ENCODE data around the gene CELF4.
"Not testable (repeated sequence)": the region's sequence is repeated elsewhere in the genome, so short reads cannot be mapped to it uniquely, and the experiment has no call there.

The CELF4 gene

GRCh38 chr18:37368110-37368954 is 197.3 kb downstream of the CELF4 start:
- Histone ChIP-seq H3K36me3 (replicated peaks) (no peaks in the 10 kb centered on the region), H3K4me3 (ENCODE audit: low read depth, low read length) (no peak overlapping the region), H3K27me3 (replicated peaks) (no peaks in the 10 kb centered on the region), H3K27ac (no peak overlapping the region)
- no peak for DNase-seq
- in situ Hi-C loops (cut with HindIII; ENCODE audit: low pct_ligation_motif_present, low sequenced_read_pairs) = no loop called here
- TF ChIP-seq, protein P1, sequence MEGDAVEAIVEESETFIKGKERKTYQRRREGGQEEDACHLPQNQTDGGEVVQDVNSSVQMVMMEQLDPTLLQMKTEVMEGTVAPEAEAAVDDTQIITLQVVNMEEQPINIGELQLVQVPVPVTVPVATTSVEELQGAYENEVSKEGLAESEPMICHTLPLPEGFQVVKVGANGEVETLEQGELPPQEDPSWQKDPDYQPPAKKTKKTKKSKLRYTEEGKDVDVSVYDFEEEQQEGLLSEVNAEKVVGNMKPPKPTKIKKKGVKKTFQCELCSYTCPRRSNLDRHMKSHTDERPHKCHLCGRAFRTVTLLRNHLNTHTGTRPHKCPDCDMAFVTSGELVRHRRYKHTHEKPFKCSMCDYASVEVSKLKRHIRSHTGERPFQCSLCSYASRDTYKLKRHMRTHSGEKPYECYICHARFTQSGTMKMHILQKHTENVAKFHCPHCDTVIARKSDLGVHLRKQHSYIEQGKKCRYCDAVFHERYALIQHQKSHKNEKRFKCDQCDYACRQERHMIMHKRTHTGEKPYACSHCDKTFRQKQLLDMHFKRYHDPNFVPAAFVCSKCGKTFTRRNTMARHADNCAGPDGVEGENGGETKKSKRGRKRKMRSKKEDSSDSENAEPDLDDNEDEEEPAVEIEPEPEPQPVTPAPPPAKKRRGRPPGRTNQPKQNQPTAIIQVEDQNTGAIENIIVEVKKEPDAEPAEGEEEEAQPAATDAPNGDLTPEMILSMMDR (IDR thresholded peaks at IDR 0.05; ENCODE audit: low read depth, low read length, missing control alignments) = no peak

DNA sequence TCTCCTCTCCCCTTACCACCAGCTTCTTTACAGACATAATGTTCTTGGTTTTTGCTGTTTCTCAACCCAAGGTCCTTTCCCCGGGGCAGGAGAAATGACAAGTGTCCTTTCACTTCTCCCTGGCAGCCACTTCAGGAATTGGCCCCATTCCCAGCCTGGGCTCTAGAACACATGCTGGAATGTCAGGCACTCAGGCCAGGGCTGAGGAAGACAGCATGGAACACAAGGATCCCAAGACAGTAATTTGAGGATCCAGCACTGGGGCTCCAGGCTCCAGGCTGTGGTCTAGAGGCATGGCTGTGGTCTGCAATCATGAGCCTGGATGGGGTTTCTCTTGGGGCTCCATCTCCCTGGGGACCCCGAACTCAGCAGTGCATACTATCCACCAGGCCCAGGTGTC is 201.4 kb downstream of the CELF4 start:
- no peak for DNase-seq
- in situ Hi-C loops (cut with HindIII; ENCODE audit: low pct_ligation_motif_present, low sequenced_read_pairs) = no loop called here
- Histone ChIP-seq H3K27me3 (replicated peaks) (peaks cover 7% of the 10 kb centered on the region), H3K36me3 (replicated peaks) (no peaks in the 10 kb centered on the region), H3K4me3 (ENCODE audit: low read depth, low read length) (no peak overlapping the region), H3K27ac (no peak overlapping the region)
- TF ChIP-seq, protein P1 (IDR thresholded peaks at IDR 0.05; ENCODE audit: low read depth, low read length, missing control alignments) = no peak

DNA sequence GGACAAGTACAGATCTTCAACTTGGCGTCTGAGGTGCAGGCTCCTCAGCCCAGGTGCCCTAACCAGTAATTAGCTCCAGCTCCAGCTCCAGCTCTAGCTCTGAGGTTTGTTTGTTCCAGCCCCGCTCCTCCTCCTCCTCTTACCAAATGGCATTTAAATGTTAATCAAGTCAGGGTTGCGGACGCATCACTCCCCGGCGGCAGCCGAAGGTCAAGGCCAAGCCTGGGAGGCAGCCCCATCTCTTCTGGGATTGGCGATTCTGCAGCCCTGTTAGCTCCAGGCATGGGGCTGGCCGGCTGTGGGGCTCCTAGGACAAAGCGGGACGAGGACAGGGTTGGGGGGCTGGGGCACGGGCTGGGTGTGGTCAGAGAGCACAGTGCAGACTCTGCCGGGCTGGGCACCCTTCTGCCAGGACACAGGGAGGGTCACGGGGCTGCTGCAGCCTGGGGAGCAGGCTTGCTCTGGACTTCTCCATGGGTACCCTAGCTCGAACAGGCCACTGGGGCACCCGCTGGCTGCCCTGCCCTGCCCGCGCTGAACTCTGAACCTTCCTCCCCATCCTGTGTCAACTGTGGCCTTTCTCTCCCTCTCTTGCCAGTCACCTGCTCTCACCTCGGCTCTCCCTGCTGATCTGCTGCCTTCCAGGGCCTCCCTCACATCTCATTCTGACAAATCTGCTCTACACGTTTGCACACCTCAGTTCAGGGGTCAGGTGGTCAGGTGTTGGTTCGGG is 203.3 kb downstream of the CELF4 start:
- in situ Hi-C loops (cut with HindIII; ENCODE audit: low pct_ligation_motif_present, low sequenced_read_pairs) = no loop called here
- Histone ChIP-seq H3K36me3 (replicated peaks) (no peaks in the 10 kb centered on the region), H3K4me3 (ENCODE audit: low read depth, low read length) (no peak overlapping the region), H3K27ac (no peak overlapping the region), H3K27me3 (replicated peaks) (peaks cover 7% of the 10 kb centered on the region)
- no peak for DNase-seq
- TF ChIP-seq, protein P1 (IDR thresholded peaks at IDR 0.05; ENCODE audit: low read depth, low read length, missing control alignments) = no peak

GRCh38 chr18:37361335-37362157 is 204.1 kb downstream of the CELF4 start:
- TF ChIP-seq, protein P1 (IDR thresholded peaks at IDR 0.05; ENCODE audit: low read depth, low read length, missing control alignments) = no peak
- Histone ChIP-seq H3K4me3 (ENCODE audit: low read depth, low read length) (no peak overlapping the region), H3K27me3 (replicated peaks) (peaks cover 7% of the 10 kb centered on the region), H3K36me3 (replicated peaks) (no peaks in the 10 kb centered on the region), H3K27ac (no peak overlapping the region)
- in situ Hi-C loops (cut with HindIII; ENCODE audit: low pct_ligation_motif_present, low sequenced_read_pairs) = no loop called here
- no peak for DNase-seq

GRCh38 chr18:37358061-37358460 is 207.5 kb downstream of the CELF4 start:
- H3K36me3 ChIP-seq (replicated peaks); H3K4me3 ChIP-seq (ENCODE audit: low read depth, low read length); DNase-seq; in situ Hi-C loops (cut with HindIII; ENCODE audit: low pct_ligation_motif_present, low sequenced_read_pairs); H3K27me3 ChIP-seq (replicated peaks); H3K27ac ChIP-seq: not testable (repeated sequence)

- DNase-seq = no peak
- TF ChIP-seq, protein P1 (IDR thresholded peaks at IDR 0.05; ENCODE audit: low read depth, low read length, missing control alignments) = no peak
- Histone ChIP-seq H3K27ac (no peak overlapping the region), H3K27me3 (replicated peaks) (no peaks in the 10 kb centered on the region), H3K36me3 (replicated peaks) (no peaks in the 10 kb centered on the region), H3K4me3 (ENCODE audit: low read depth, low read length) (no peak overlapping the region)
- in situ Hi-C loops (cut with HindIII; ENCODE audit: low pct_ligation_motif_present, low sequenced_read_pairs) = no loop called here
Measured at GRCh38 chr18:37355772-37356171, 209.8 kb downstream of the CELF4 start.
